ENCODE data around the gene ACTMAP. TPM values are rescaled to one million over a fixed set of nuclear protein-coding genes. Genes with fewer than 3 reads are reported as not detected.

Gene ACTMAP
- total and polyA plus RNA-seq, 9 donors, result 2.1 to 6.5 (median 3.7) TPM

GRCh38 chr19:40705950-40706619 is 44.2 kb downstream of the ACTMAP start:
- Histone ChIP-seq H3K4me3 (no peak overlapping the region), H3K36me3 (no peaks in the 10 kb centered on the region), H3K27me3 (no peaks in the 10 kb centered on the region), H3K9me3 (no peaks in the 10 kb centered on the region), H3K4me1 (ENCODE audit: insufficient read depth) (no peaks in the 10 kb centered on the region), H3K27ac (no peak overlapping the region)
- intact Hi-C loops (cut with DNase I), result no loop called here
- WGBS, 3 donors, result 73 to 80% (median 76%) methylated on average over 7 of the region's 7 CpGs
- DNase-seq, result no peak
- TF ChIP-seq POLR2A (IDR thresholded peaks at IDR 0.05) (no peak), CTCF (IDR thresholded peaks at IDR 0.05) (no peak), EP300 (IDR thresholded peaks at IDR 0.05) (no peak)

GRCh38 chr19:40705362-40705651 is 45.0 kb downstream of the ACTMAP start:
- H3K9me3 ChIP-seq, result no peaks in the 10 kb centered on the region

GRCh38 chr19:40704491-40705361 is 45.6 kb downstream of the ACTMAP start:
- no peak overlapping the region for H3K4me3 ChIP-seq
- no peaks in the 10 kb centered on the region for H3K36me3 ChIP-seq
- TF ChIP-seq CTCF (IDR thresholded peaks at IDR 0.05) (no peak), POLR2A (IDR thresholded peaks at IDR 0.05) (no peak), EP300 (IDR thresholded peaks at IDR 0.05) (no peak)
- WGBS, 3 donors, result 89 to 91% (median 89%) methylated on average over 18 of the region's 18 CpGs
- no peak for DNase-seq
- no peak overlapping the region for H3K27ac ChIP-seq
- no peaks in the 10 kb centered on the region for H3K4me1 ChIP-seq (ENCODE audit: insufficient read depth)
- intact Hi-C loops (cut with DNase I), result no loop called here
- no peaks in the 10 kb centered on the region for H3K9me3 ChIP-seq
- no peaks in the 10 kb centered on the region for H3K27me3 ChIP-seq

More at GRCh38 chr19:40705362-40705651, 45.0 kb downstream of the ACTMAP start:
- DNase-seq, result no peak
- H3K36me3 ChIP-seq, result no peaks in the 10 kb centered on the region
- no peak overlapping the region for H3K27ac ChIP-seq
- WGBS, 3 donors, result 77 to 88% (median 85%) methylated on average over 9 of the region's 9 CpGs
- intact Hi-C loops (cut with DNase I), result no loop called here
- no peak overlapping the region for H3K4me3 ChIP-seq
- no peaks in the 10 kb centered on the region for H3K4me1 ChIP-seq (ENCODE audit: insufficient read depth)
- no peak for TF ChIP-seq POLR2A (IDR thresholded peaks at IDR 0.05)
- no peak for TF ChIP-seq CTCF (IDR thresholded peaks at IDR 0.05)
- no peak for TF ChIP-seq EP300 (IDR thresholded peaks at IDR 0.05)
- H3K27me3 ChIP-seq, result no peaks in the 10 kb centered on the region

- Histone ChIP-seq H3K27me3 (no peaks in the 10 kb centered on the region), H3K4me3 (no peak overlapping the region), H3K27ac (no peak overlapping the region), H3K9me3 (no peaks in the 10 kb centered on the region), H3K4me1 (ENCODE audit: insufficient read depth) (no peaks in the 10 kb centered on the region), H3K36me3 (no peaks in the 10 kb centered on the region)
- DNase-seq, result no peak
- intact Hi-C loops (cut with DNase I), result no loop called here
- 85 to 92% (median 88%) methylated on average over 24 of the region's 24 CpGs for WGBS, 3 donors
- TF ChIP-seq CTCF (IDR thresholded peaks at IDR 0.05) (no peak), EP300 (IDR thresholded peaks at IDR 0.05) (no peak), POLR2A (IDR thresholded peaks at IDR 0.05) (no peak)
These were observed 47.1 kb downstream of the ACTMAP start for GRCh38 chr19:40703029-40703755.

Data from ovary (tissue), 9 donors.